GM21360 (cell line): ENCODE results near the gene KIRREL3.

Experiments used
- ATAC-seq: cut with Tn5 transposase; IDR thresholded peaks from one replicate; pipeline ENCODE4 v1.9.1; 2021; ENCODE audit warnings: mild to moderate bottlenecking, moderate library complexity; ENCODE audit not compliant: unreplicated experiment

KIRREL3 gene

GRCh38 chr11:126800009-126800408 lies 200.6 kb downstream of the KIRREL3 start:
- no peak for ATAC-seq

- ATAC-seq, result no peak
Measured at GRCh38 chr11:126797457-126798169, 203.0 kb downstream of the KIRREL3 start.

DNA sequence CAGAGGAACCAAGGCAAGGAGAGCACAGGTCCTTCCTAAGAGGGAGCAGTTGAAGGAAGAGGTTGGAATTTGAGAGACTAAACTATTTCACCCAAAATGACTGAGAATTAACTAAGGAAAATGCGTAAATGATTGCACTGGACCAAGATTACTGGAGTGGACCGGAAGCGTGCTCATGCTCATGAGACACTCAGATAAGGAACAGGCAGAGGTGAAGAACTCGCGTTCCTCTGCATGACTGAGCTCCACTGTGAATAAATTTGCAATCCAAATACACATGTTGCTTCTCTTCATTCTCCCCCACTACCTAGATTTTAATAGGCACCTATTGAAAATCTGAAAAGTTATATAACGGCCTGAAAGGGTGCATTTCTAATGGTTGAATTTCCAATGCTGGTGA lies 207.0 kb downstream of the KIRREL3 start:
- no peak for ATAC-seq

GRCh38 chr11:126791991-126792390 lies 208.6 kb downstream of the KIRREL3 start:
- no peak for ATAC-seq

DNA sequence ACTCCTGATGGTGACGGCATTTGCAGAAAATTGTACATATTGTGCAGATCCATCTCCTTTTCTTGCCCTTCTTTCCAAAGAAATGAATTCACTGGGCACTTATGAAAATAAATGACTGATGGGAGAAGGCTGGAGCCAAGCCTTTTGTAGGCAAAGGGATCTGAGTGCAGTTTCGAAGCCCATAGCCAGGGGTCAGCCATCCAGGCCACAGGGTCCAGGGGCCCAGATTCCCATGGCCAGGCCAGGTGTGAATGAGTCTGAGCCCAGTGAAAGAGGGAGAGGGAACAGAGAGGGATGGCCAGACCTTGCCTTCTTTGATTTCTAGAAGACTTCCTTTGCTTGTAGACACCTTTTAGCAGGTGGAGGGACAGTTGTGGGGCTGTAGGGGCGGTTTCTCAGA lies 209.1 kb downstream of the KIRREL3 start:
- ATAC-seq, result no peak

GRCh38 chr11:126790550-126791081 lies 210.0 kb downstream of the KIRREL3 start:
- no peak for ATAC-seq

GRCh38 chr11:126782810-126783209 lies 217.8 kb downstream of the KIRREL3 start:
- ATAC-seq, result no peak

DNA sequence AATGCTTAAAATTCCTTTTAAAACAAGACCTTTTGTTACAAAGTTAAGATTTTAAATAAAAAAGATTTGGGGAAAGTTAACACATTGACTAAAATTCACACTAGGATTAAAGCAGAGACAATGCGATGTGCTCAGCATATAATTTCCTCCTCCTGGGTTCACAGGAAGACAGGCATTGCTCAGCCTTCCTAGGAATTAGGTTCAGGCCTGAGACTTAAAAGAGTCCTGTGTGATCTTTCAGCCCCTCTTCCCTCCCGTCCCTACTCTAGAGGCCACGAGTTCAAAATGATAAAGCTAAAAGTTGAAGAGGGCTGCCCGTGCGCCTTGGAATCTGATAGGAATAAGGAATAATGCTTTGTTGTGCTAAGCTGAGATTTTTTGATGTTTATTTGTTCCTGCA lies 218.6 kb downstream of the KIRREL3 start:
- ATAC-seq, result no peak

DNA sequence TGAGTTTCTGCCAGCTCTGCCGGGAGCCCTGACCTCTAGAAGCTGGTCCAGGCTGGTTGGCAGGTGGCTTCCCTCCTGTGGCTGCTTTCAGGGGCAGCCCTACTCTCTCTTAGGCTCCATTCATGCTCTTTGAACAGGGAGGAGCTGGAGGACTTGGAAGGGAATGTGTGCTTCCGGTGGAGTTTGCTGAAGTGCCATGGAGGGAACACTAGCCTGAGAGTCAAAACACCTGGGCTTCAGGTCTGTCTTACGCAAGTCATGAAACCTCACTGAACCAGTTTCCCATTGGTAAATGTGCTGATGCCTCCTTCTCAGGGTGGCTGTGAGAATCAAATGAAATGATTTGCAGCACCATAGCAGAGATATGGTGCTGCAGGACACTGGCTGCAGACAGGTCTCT lies 224.5 kb downstream of the KIRREL3 start:
- ATAC-seq, result no peak

- ATAC-seq, result no peak
Measured at GRCh38 chr11:126772267-126772666, 228.3 kb downstream of the KIRREL3 start.

DNA sequence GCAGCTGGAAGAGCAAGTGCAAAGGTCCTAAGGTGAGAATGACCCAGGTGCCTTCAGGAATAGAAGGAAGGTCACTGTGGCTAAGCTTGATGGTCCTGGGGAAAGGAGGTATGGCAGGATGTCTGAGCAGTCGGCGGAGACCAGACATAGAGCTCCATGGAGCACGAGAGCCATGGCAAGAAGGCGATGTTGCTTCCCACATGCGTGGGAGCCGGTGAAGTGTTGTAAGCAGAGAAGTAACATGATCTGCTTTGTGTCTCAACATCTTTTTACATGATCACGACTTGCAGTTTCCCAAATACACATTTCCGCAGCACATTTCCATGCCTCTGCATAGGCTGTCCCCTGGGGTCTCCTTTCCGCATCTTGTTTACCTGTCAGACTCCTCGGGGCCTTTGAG lies 231.9 kb downstream of the KIRREL3 start:
- ATAC-seq, result no peak

DNA sequence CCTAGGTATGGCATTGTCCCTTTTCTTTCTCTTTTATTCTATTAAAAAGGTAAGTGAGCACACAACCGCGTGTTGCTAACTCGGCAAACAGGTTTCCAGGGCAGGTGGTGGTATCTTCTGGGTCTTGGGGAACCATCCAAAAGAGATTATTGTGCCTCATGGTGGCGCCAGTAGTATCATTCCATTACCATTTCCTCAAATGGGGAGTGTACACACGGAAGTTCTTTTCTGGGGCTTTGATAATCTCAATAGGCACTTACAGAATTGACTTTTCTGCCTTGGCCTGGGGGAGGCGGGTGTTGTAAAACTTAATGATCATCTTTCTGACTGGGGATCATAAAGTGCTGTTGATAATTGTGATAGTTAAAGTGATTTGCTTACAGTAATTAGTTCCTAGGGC lies 234.1 kb downstream of the KIRREL3 start:
- ATAC-seq, result no peak

- no peak for ATAC-seq
Measured at GRCh38 chr11:126765196-126765595, 235.4 kb downstream of the KIRREL3 start.

DNA sequence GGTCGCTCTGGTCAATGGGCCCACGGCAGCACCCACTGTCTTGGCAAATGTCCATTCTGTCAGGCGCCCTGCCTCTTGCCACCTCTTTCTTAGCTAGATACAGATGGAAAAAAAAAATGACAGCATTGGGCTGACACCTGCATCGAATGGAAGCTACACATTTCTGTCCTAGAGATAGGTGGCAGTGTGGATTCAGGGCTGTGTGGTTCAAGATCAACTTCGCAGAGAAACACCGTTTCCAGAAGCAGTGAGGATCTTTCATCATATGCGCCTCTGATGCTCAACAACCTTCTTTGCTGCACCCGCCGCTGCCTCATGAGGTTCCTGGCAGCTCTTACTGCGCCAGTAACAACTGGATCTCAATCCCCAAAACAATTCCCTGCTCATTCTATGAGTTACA lies 236.3 kb downstream of the KIRREL3 start:
- ATAC-seq, result no peak

DNA sequence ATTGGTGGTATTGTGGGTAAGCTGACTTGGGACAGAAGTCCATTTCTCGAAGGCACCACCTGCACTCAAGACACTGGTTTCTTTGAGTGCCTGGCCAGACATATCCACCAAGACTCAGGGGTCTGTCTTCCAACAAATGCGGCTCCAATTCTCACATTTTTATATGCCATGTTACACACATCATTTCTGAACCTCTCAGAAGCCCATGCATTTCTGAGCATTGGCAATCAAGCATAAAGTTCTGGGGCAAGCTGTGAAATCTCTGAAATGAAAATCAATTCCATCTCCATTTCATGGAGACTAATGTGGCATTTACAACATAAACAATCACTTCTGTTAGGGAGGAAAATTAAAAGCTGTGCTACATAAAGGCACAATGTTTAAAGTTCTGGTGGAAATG lies 243.7 kb downstream of the KIRREL3 start:
- no peak for ATAC-seq

GRCh38 chr11:126756421-126756820 lies 244.1 kb downstream of the KIRREL3 start:
- ATAC-seq, result no peak

DNA sequence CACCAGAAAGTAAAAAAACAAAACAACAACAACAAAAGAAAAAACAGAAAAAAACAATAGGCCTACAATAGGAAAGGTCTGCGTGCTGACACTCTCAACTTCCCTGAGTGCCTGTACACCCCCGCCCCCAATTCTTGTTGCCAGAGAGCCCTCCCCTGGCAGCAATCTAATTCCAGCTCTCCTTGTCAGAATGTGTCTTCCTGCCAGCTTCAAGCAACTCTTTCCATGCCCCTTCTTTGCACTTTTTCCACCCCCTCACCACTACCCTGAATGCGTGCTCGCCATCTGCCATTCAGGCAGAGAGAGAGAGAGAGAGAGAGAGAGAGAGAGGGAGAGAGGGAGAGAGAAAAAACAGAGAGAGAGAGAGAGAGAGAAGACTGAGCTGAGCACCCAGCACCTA lies 245.0 kb downstream of the KIRREL3 start:
- no peak for ATAC-seq

DNA sequence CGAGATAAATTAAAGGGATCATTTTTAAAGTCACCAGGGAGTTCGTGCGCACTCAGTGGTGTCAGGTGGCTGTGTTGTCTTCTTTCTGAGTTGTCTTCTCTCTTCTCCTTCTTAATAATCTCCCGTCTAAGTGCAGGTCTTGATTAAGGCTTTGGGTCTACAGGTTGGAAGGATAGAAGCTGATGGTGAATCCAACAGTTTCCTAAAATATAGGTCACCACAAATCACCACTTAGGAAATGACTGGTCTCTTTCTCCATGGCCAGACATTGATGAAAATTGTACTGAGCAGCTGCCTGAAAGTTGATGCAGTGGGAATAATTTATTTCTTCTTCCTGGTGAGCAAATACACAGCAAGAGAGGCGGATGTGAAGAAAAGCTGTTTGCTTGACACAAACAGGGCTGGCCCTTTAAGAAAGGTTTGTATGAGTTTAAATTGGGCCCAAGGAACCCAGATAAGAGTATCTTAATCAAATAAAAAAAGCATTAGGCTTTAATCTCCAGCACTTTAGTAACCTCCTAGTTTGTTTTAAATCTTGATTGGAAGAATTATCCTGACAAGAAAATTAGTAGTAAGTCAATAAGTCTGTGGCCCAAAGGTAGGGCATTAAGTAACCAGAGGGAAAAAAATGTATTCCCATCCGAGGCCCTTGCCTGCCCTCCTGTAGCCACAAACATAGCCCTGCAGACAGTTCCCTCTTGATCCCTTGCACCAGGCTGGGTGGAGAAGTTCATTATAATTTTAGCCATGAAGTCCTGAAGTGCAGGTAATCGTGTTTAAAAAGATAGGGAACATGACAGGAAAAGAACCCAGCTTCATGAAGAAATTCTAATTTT lies 245.8 kb downstream of the KIRREL3 start:
- no peak for ATAC-seq

DNA sequence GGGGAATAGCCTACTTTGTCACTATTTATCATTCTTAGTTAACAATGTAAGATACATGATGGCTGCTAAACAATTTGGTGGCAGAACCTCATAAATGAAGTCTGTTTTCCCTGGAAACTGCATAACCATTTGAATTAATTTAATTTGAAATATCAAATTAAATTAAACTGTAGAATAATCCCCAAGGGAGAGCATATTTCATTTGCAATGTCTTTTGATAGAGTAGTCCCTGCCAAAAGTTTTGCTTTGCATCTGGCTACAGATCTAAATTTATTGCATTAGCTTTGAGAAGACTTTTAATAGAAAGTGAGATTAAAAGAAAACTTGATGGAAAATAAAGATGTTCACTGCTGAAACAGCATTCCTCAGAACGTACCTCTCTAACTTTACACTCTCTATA lies 246.6 kb downstream of the KIRREL3 start:
- ATAC-seq, result no peak

GRCh38 chr11:126751242-126751641 lies 249.3 kb downstream of the KIRREL3 start:
- ATAC-seq, result no peak

DNA sequence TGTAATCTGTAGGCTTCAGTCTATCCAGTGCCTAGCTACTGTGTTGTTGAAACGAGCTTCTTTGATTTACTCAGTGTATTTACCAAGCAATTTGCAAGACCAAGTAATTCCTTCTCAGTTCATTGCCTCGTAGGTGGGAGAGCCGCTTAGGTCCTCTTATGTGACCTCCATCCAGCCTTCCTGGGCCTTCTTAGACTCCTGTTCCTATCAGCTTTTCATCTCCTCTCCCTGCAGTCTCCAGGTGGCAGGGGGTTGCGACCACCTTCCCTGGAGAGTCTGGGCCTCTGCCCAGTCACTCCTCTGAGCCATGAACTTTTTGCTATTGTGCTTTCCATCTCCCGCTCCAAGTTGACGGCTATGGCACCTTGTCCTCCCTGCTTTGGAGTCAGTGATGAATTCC lies 251.8 kb downstream of the KIRREL3 start:
- no peak for ATAC-seq
